ENCODE data around the gene CHAF1B.

The CHAF1B gene

DNA sequence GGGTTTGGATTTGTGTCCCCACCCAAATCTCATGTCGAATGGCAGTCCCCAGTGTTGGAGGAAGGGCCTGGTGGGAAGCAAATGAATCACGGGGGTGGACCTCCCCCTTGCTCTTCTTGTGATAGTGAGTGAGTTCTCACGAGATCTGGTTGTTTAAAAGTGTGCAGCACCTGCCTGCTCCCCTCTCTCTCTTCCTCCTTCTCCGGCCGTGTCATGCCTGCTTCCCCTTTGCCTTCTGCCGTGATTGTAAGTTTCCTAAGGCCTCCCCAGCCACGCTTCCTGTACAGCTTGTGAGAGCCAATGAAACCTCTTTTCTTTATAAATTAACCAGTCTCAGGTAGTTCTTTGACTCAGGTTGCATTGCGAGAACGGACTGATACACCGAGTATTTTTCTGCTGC lies 78.8 kb downstream of the CHAF1B start:
- TF ChIP-seq, protein P1, sequence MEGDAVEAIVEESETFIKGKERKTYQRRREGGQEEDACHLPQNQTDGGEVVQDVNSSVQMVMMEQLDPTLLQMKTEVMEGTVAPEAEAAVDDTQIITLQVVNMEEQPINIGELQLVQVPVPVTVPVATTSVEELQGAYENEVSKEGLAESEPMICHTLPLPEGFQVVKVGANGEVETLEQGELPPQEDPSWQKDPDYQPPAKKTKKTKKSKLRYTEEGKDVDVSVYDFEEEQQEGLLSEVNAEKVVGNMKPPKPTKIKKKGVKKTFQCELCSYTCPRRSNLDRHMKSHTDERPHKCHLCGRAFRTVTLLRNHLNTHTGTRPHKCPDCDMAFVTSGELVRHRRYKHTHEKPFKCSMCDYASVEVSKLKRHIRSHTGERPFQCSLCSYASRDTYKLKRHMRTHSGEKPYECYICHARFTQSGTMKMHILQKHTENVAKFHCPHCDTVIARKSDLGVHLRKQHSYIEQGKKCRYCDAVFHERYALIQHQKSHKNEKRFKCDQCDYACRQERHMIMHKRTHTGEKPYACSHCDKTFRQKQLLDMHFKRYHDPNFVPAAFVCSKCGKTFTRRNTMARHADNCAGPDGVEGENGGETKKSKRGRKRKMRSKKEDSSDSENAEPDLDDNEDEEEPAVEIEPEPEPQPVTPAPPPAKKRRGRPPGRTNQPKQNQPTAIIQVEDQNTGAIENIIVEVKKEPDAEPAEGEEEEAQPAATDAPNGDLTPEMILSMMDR (IDR thresholded peaks at IDR 0.05) = no peak
- TF ChIP-seq ZFX (IDR thresholded peaks at IDR 0.05; ENCODE audit: borderline replicate concordance) = no peak
- H3K27ac ChIP-seq = no peak overlapping the region

DNA sequence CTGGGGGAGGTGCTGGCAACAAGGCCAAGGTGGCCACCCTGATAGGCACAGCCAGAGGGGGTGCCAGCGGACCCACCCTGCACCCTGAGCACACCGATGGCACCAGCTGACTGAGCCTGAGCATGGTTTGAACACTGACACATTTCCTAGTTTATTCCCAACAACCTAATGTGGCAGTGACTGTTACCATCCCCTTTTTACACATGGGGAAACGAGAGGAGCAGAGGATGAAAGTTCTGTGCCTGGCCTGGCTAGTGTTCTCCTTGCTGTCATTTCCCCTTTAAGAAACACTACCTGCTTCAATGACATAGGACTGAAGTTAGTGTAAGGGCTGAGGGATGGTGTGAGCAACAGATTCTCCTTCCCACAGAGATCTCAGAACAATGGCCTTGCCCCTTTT lies 79.4 kb downstream of the CHAF1B start:
- no peak overlapping the region for H3K27ac ChIP-seq
- TF ChIP-seq, protein P1 (IDR thresholded peaks at IDR 0.05) = no peak
- TF ChIP-seq ZFX (IDR thresholded peaks at IDR 0.05; ENCODE audit: borderline replicate concordance) = no peak

DNA sequence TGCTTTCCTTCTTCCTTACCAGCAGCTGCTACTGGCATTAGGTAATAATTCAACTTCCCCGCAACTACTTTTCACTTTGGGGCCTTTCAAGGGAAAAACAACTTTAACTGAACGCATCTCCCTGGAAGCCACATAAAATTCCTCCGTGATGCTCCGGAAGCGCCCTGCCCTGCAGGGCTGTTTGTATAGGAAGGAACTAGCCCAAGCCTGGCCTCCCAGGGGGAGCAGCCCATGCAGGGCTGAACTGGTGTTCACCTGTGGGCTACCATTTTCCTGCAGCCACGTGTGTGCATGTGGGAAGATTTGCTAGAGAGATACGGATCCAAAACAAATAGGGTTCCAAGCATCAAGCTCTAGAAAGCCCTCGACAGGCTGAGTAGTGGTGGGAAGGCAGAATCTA lies 80.3 kb downstream of the CHAF1B start:
- no peak overlapping the region for H3K27ac ChIP-seq
- TF ChIP-seq, protein P1 (IDR thresholded peaks at IDR 0.05) = no peak
- no peak for TF ChIP-seq ZFX (IDR thresholded peaks at IDR 0.05; ENCODE audit: borderline replicate concordance)

DNA sequence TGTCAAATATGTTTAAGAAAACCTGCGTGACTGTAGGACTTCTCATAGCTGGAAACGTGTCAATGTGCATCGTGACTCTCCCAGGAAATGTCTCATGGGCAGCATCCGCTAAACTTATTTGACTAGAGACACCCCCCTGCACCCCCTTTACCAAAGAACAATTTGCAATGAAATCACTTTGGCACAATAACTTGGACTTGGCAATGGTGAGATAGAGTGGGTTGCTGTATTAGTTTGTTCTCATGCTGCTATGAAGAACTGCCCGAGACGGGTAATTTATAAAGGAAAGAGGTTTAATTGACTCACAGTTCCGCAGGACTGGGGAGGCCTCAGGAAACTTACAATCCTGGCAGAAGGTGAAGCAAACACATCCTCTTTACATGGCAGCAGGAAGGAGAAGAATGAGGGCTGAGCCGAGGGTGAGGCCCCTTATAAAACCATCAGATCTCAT lies 80.9 kb downstream of the CHAF1B start:
- no peak overlapping the region for H3K27ac ChIP-seq
- no peak for TF ChIP-seq ZFX (IDR thresholded peaks at IDR 0.05; ENCODE audit: borderline replicate concordance)
- TF ChIP-seq, protein P1 (IDR thresholded peaks at IDR 0.05) = no peak

Measured in 22Rv1 (cell line).